T-helper 2 cell (primary cell): ENCODE data around the gene SRGAP2B.
"Not testable (repeated sequence)": the region's sequence is repeated elsewhere in the genome, so short reads cannot be mapped to it uniquely, and the experiment has no call there.

Source experiments
- DNase-seq, 5 experiments: peaks; one replicate each; pipeline versions ENCODE4 v3.0.0 to v3.0.0-alpha.2; 2012 to 2022

The SRGAP2B gene

DNA sequence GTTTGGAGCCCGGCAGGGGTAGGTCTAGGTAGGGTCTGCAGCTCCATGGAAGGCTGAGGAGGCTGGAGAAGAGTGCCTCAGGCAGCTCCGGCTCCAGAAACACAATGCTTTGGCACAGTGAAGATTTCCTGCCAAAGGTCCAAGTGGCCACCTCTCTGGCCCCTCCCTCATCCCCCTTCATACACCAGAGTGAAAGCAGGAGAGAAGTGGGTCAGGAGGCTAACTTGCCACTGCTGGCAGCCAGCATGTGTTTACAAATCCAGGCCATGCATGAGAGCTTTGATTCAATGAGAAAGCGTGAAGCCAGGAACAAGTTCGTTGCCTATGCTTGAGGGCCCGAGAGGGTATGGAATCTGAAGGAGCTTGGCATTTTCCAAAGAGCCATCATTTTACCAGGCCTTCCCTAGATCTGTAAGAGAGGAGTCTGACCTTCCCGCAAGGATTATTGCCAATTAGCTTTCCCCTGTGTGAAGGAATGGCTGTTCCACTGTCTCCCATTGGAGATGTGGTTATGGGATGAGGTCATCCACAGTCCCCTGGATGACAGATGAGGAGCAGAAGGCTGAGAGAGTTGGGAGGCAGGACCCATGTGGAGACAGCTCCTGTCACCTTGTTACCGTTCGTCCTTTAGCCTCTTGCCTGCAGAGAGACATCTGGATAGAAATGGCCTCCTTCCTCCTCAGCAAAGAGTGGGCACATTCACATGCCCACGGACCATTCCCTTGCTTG lies 201.3 kb downstream of the SRGAP2B start:
- DNase-seq, result not testable (repeated sequence)

DNA sequence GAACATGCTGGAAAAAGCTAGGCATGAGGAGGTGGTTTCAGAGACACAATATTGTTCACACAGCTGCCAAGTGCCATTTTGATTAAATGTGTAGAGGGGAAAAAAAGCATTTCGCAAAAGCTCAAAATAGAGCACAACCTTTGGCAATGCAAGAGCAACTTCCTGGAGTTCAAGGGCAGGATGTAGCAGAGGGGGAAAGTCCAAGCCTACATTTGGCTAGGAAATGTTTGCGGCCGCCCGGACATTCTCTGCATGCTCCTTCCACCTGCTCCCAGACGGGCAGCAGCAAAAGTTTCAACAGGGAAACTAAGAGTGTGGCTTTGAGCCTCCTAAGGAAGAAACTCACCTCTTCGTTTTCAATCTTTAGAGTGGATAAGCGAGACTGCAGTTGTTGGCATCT lies 202.1 kb downstream of the SRGAP2B start:
- DNase-seq, result not testable (repeated sequence)

DNA sequence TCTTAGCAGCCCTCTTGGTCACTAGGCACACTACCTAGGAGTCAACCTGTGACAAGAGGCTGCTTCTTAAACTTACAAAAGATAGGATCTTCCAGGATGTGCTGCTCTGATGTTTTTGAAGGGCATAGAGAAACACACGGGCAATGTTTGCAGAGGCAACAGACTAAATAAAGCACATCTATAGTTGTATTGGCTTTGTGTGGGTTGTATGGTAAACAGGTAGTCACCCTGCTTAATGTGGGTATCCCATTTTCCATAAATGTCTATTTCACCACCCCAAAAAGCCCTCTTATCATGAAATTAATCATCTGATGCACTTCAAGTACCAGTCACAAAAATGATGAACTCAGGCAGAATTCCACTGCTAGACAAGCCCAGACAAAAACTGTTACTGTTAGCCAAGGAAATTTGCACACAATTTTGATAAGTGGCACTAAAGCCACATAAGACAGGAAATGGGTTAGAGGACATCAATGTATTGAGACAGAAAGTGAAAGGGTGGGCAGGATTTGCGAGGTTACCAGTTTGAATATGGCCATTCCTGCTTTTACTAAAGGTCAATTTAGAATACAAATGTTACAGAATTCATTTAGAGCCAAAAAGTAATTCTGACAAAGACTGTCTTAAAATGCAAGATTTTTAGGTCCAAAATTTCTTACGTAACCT lies 205.5 kb downstream of the SRGAP2B start:
- DNase-seq, result not testable (repeated sequence)

DNA sequence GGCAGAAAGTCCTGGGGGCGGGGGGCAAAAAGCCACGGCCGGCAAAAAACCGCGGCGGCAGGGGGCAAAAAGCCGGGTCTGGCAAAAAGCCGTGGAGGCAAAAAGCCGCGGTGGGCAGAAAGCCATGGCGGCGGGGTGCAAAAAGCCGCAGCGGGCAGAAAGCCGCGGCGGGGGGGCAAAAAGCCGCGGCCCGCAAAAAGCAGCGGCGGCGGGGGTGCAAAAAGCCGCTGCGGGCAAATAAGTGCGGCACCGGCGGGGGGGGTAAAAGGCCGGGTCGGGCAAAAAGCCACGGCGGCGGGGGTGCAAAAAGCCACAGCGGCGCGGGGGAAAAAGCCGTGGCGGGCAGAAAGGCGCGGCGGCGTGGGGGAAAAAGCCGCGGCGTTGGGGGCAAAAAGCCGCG lies 212.1 kb downstream of the SRGAP2B start:
- peak; percentile 2 to 36 (median 17) for DNase-seq

DNA sequence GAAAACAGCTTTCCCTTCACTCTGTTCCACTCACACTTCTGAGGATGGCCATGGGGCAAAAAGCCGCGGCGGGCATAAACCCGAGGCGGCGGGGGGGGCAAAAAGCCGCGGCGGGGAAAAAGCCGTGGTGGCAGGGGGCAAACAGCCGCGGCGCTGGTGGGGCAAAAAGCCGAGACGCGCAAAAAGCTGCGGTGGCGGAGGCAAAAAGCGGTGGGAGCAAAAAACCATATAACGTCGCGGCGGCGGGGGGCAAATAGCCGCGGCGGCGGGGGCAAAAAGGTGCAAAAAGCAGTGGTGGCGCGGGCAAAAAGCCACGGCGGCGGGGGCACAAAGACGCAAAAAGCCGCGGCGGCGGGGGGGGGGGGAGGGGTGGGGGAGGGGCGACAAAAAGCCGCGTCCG lies 212.8 kb downstream of the SRGAP2B start:
- peak in 1 of 5 experiments; percentile 11 for DNase-seq

DNA sequence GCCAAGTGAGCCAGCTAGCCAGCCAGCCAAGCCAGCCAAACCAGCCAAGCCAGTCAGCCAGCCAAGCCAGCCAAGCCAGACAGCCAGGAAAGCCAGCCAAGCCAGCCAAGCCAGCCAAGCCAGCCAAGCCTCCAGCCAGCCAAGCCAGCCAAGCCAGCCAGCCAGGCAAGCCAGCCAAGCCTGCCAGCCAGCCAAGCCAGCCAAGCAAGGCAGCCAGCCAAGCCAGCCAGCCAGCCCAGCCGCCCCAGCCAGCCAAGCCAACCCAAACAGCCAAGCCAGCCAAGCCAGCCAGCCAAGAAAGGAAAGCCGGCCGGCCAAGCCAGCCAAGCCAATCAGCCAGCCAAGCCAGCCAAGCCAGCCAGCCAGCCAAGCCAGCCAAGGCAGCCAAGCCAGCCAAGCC lies 236.5 kb downstream of the SRGAP2B start:
- not testable (repeated sequence) for DNase-seq
